Lung microvascular endothelial cell (primary cell): ENCODE data around the gene MATR3. TPM values are rescaled to one million over a fixed set of nuclear protein-coding genes. Genes with fewer than 3 reads are reported as not detected.
"Not testable (repeated sequence)": the region's sequence is repeated elsewhere in the genome, so short reads cannot be mapped to it uniquely, and the experiment has no call there.

ENCODE experiments used
- DNase-seq, 2 donors: peaks; one replicate each; pipeline versions ENCODE4 v3.0.0 to v3.0.0-alpha.2; 2010; ENCODE audit warnings: low read depth in 2 of 2
- total RNA-seq: library from RNA; depleted of rRNA; stranded (reverse); fragments of >200 nt; gene quantifications from 2 replicates; pipeline ENCODE4 v1.2.1, GENCODE V29; 2014

The MATR3 gene
- total RNA-seq, 1 donor from 2014 or later: 163 TPM

GRCh38 chr5:139347863-139348262 is 54.3 kb downstream of the MATR3 start:
- not testable (repeated sequence) for DNase-seq

DNA sequence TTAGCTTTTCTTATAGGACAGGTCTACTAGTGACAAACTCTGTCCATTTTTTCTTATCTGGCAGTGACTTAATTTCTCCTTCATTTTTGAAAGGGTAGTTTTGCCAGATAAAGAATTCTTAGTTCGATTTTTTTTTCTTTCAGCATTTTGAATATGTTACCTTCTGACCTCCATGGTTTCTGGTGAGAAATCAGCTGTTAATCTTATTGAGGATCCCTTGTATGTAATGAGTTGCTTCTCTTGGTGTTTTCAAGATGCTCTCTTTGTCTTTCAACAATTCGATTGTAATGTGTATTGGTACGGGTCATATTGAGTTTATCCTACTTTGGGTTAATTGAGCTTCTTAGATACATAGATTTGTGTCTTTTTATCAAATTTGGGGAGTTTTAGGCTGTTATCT is 60.6 kb downstream of the MATR3 start:
- DNase-seq: no peak

DNA sequence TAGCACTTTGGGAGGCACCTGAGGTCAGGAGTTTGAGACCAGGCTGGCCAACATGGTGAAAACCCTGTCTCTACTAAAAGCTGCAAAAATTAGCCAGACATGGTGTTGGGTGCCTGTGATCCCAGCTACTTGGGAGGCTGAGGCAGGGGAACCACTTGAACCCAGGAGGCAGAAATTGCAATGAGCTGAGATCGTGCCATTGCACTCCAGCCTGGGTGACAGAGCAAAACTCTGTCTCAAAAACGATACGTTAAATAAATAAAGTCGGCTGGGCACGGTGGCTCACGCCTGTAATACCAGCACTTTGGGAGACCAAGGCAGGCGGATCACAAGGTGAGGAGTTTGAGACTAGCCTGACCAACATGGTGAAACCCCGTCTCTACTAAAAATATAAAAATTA is 62.4 kb downstream of the MATR3 start:
- not testable (repeated sequence) for DNase-seq

DNA sequence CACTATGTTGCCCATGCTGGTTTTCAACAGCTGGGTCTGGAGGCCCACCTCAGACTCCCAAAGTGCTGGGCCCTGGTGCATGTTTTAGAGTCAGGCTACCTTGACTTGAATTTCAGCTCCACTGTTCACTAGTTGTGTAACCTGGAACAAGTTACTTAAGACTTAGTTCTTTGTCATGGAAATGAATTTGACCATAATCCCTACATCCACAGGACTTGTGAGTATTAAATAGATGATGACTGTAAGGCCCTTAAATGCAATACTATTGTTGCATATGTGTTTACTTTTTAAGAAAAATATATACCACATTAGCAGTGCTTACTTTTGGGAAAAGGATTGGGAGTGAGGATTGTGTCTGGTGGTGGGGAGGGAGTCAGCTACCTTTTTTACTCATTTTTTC is 64.5 kb downstream of the MATR3 start:
- no peak for DNase-seq

DNA sequence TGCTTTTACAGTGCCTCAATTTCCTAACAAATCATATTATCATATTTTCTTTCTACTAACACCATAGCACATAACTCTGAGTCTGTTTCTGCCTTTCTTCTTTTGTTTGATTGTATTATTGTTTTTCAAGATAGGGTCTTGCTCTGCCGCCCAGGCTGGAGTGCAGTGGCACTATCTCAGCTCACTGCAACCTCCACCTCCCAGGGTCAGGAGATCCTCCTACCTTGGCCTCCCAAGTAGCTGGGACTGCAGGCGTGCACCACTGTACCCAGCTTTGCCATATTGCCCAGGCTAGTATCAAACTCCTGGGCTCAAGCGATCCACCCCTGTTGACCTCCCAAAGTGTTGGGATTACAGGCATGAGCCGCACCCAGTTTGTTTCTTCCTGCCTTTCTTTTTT is 66.8 kb downstream of the MATR3 start:
- no peak for DNase-seq

DNA sequence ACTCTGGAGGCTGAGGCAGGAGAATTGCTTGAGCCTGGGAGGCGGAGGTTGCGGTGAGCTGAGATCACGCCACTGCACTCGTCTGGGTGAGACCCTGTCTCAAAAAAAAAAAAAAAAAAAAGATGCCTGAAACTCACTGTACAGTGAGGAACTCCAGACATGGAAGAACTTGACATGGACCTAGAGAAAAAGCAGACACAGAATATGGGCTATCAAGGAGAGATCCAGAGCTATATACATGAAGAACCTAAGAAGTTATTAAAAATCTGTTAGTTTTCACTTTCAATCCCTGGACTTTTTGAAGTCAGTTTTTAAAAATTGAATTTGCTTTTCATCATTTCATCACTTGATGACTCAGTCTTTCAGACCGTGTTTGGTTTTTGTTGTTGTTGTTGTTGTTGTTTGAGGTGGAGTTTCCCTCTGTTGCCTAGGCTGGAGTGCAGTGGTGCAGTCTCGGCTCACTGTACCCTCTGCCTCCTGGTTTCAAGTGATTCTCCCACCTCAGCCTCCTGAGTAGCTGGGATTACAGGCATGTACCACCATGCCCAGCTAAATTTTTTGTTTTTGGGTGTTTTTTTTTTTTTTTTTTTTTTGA is 68.4 kb downstream of the MATR3 start:
- DNase-seq: no peak

- DNase-seq: no peak
Observed at GRCh38 chr5:139363937-139364336, 70.4 kb downstream of the MATR3 start.

- DNase-seq: no peak
Observed at GRCh38 chr5:139364466-139364865, 70.9 kb downstream of the MATR3 start.

DNA sequence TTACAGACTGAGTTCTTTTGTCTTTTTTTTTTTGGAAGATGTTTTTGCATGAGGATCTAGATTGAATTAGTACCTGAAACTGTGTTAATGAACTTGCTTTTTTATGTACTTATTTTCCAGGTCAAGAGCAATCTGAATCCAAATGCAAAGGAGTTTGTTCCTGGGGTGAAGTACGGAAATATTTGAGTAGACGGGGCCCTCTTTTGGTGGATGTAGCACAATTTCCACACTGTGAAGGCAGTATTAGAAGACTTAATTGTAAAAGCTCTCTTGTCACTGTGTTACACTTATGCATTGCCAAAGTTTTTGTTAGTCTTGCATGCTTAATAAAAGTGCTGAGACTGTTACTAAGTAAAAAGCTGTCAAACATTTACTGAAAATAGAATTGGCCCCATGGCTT is 75.1 kb downstream of the MATR3 start:
- no peak for DNase-seq

GRCh38 chr5:139369181-139369580 is 75.6 kb downstream of the MATR3 start:
- no peak for DNase-seq

DNA sequence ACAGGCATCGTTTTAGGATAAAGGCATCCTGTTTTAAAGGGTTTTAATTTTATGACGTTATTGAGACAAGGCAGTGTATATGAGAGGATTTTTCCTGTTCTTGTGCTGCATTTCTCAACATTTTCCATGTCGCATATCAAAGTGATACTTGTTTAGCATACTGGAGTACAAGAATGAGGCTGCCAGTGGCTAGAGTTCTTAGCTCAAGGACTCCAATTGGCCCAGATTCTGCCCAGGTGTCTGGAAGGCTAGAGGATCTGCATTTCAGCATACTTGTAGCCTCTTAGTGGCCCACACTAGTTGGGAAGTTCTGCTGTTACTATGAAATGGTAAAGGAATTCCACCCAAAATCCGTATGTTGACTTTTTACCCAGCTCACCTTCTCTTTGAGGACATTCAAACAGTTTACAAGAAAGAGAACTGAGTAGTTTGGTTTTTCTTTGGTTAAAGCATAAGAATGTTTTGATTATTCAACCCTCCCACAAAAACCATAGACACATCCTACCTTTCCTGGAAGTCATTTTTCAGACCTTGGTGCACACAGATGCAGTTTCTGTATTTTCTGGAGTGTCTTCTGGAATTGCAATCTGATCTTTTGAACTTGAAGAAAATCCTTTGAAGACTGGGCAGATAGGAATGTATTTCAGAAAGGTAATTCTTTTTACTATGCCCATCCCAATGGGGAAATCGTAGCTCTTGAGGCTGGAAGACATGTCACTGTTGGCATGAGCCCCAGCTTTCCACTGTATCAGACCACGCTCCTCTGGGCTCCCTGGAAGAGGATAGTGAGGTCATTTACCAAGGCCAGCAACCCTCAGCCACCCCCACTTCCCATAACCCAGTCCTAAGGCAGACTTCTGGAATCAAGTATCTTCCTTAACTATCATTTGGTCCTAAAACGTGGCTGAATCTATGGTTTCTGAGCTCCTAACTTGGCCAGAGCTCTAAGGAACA is 78.2 kb downstream of the MATR3 start:
- DNase-seq: no peak

DNA sequence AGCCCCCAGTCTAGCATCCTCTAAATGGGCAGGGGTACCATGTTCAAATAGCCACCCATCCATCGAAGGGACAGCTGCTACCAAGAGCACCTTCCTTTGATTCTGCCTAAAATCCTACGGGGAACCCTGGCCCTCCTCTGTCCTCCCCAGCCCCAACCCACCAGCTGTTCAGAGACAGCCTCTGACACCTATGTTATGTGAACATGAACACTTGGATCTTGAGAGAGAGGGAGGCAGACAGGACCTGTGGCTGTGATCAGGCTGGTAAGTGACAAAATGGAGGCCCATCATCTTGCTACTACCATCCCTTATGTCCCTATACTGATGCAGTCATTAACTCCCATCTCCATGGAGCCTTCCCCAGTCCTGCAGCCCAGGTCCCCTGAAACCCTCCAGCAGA is 81.4 kb downstream of the MATR3 start:
- DNase-seq: no peak

DNA sequence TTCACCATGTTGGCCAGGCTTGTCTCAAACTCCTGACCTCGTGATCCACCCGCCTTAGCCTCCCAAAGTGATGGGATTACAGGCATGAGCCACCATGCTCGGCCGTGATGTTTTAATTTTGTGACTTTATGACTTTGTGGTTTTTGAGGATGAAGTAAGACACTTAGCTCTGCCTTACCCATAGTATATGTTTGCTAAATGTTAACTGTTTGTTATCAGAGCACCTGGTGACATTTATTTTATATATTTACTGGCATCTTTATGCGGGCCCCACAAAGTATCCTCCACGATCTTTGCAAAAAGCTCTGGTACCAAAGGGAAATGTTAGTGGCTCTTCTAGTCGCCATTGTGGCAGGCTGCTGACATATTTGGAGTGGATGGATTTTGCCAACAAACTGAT is 82.8 kb downstream of the MATR3 start:
- DNase-seq: no peak

DNA sequence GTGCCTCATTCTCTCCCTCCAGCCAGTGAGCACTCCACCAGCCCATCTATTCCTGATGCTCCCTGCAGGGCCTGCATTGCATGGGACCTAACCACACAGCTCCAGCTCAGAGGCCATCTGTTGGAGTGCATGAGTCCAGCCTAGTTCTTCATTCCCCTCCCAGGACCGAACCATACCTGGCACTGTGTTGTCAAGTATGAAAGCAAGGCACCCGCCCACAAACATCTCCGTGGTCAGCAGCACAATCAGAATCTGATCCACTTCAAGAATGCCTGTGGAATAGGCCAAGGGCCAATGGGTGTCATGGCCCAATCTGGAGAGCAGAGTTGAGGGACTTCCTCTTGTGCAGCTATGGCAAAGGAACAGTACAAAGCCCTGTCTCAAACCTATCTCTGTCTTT is 83.7 kb downstream of the MATR3 start:
- no peak for DNase-seq

DNA sequence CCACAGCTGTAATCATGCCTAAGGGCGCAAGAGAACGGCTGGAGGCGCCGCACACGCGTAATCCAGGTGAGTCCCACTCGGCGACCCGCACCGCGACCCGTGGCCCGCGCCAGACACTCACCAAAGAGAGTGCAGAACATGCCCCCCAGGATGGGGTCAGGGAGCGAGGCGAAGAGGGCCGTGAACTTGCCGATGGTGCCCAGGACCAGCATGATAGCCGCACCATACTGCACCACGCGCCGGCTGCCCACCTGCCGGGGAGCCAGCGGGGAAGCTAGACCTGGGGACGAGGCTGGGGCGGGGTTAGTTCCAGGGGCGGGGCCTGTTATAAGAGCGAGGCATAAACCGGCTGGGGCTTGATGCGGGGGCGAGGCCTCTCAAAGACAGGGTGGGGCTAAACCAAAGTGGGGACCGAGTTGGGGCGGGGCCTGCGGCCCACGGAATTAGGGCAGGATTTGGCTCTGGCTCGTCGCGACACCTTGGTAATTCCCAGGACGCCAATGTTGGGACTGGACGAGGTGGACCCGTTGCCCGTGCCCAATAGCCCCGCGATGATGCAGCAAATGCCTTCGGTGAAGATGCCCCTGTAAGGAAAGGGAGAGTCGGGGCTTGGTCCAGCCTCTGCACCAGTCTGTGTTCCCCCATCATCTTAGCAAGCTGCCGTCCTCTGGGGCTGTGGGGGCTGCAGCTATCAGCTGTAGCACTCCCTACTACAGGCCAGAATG is 84.7 kb downstream of the MATR3 start:
- DNase-seq: no peak

DNA sequence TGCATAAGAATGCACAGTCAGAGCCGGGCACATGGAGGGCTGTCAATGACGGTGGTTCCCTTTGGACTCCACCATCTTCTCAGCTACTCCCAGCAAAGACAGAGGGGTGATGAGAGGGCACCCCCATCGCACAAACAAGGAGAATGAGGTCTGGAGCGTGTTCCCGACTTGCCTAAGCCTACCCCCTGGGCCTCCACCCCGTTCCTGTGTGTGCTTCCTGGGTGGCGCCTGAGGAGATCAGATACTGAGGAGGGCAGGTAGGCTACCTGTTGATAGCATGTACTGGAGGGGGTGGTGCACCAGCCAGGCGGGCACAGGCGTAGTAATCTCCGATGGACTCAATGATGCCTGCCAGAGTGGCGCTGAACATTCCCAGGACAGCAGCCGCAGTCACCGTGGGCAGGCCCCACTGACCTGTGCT is 85.4 kb downstream of the MATR3 start:
- DNase-seq: no peak

- DNase-seq: no peak
Observed at GRCh38 chr5:139379626-139380449, 86.3 kb downstream of the MATR3 start.
